Spleen (tissue), 11 donors: ENCODE measurements around the gene VCL. TPM values are rescaled to one million over a fixed set of nuclear protein-coding genes. Genes with fewer than 3 reads are reported as not detected.
A peak's percentile ranks its signal among the peaks of the same experiment; 100 is the strongest.

Experiments used
- DNase-seq: peaks from one replicate; pipeline ENCODE4 v3.0.0-alpha.2; 2020
- H3K27ac ChIP-seq, 8 donors: fragments of 200-600 bp; sonication (generic) in 7 of 8; 1 replicate in 4 of 8; 2 replicates in 4 of 8; pipeline versions ENCODE4 v1.5.0 to v1.8.0; 2016 to 2021; ENCODE audit warnings: inconsistent platforms in 4 of 8, mild to moderate bottlenecking in 4 of 8, moderate library complexity in 1 of 8
- H3K27me3 ChIP-seq, 7 donors: fragments of 200-600 bp; sonication (generic) in 6 of 7; replicated peaks in 1 of 7; 1 replicate in 4 of 7; 2 replicates in 3 of 7; pipeline versions ENCODE4 v1.5.0 to v1.8.0; 2016 to 2021; ENCODE audit warnings: inconsistent platforms in 3 of 7, mild to moderate bottlenecking in 1 of 7
- H3K36me3 ChIP-seq, 6 donors: fragments of 200-600 bp; sonication (generic) in 5 of 6; 1 replicate in 4 of 6; 2 replicates in 2 of 6; pipeline versions ENCODE4 v1.5.0 to v1.8.0; 2016 to 2021; ENCODE audit warnings: inconsistent platforms in 2 of 6
- H3K4me1 ChIP-seq, 6 donors: fragments of 200-600 bp; sonication (generic) in 5 of 6; 1 replicate in 3 of 6; 2 replicates in 3 of 6; pipeline versions ENCODE4 v1.5.0 to v1.8.0; 2016 to 2021; ENCODE audit warnings: inconsistent platforms in 3 of 6
- H3K4me3 ChIP-seq, 8 donors: fragments of 200-600 bp; sonication (generic) in 7 of 8; 1 replicate in 4 of 8; 2 replicates in 4 of 8; pipeline versions ENCODE4 v1.5.0 to v1.8.0; 2016 to 2021; ENCODE audit warnings: inconsistent platforms in 4 of 8, mild to moderate bottlenecking in 4 of 8, moderate library complexity in 2 of 8
- H3K9me3 ChIP-seq, 8 donors: fragments of 200-600 bp; sonication (generic) in 7 of 8; 1 replicate in 4 of 8; 2 replicates in 4 of 8; pipeline versions ENCODE4 v1.5.0 to v1.8.0; 2016 to 2021; ENCODE audit warnings: inconsistent platforms in 4 of 8
- POLR2A ChIP-seq, 3 donors: fragments of 450-650 bp; IDR thresholded peaks; one replicate each; pipeline ENCODE4 v1.5.1; 2017; ENCODE audit warnings: antibody characterized with exemption in 3 of 3, mild to moderate bottlenecking in 1 of 3
- POLR2AphosphoS5 ChIP-seq, 3 donors: sonication (generic); formaldehyde crosslinking; IDR thresholded peaks; one replicate each; pipeline ENCODE4 v1.5.1; 2017; ENCODE audit warnings: antibody characterized with exemption in 3 of 3
- WGBS, 5 donors: extraction: QIAGEN DNeasy Blood & Tissue Kit in 3 of 5; methylation state at CpG; one replicate each; pipeline versions ENCODE4 v1.1.5 to v1.1.7; 2013 to 2018; 5-methylcytosine and 5-hydroxymethylcytosine counted together
- intact Hi-C: fragments of 100-400 bp; cut with DNase I; formaldehyde crosslinking; loops from one replicate; pipeline ENCODE4 v1.15.0; 2023; ENCODE audit warnings: low total_unique reads
- polyA plus RNA-seq, 3 donors: library from polyadenylated mRNA; stranded (reverse); fragments of 200-250 nt; gene quantifications; one replicate each; pipeline ENCODE4 v1.2.1, GENCODE V29; 2013
- total RNA-seq, 7 donors: library from RNA; depleted of rRNA in 3 of 7; stranded (reverse); fragments of >200 nt in 3 of 7; fragmentation: NEBNext Ultra II Directional in 4 of 7; extraction: Animal tissue kit (Norgen Biotek cat#: 25700) in 4 of 7; gene quantifications; one replicate each; pipeline versions ENCODE4 v1.1.0 to v1.2.1, GENCODE V29; 2016 to 2021
- TF ChIP-seq, protein P1 (sequence below), 11 experiments: fragments of 200-600 bp in 7 of 11; fragments of 450-650 bp in 4 of 11; sonication (generic) in 4 of 11; IDR thresholded peaks in 8 of 11; conservative IDR thresholded peaks in 3 of 11; 1 replicate in 7 of 11; 2 replicates in 4 of 11; pipeline versions ENCODE4 v1.4.0 to v1.8.0; 2016 to 2021; ENCODE audit warnings: antibody characterized with exemption in 11 of 11, inconsistent platforms in 4 of 11, mild to moderate bottlenecking in 1 of 11
- donor health status: healthy with polysubstance abuse.
- donor health status: DM: no; HTN: no; CAD: no; lungs with moderate emphysema.
- donor health status: DM: no; HTN: no; CAD: no.
- donor health status: Bipolar disorder and iron deficiency.
- donor health status: healthy.
- donor health status: DM: no; HTN: no; CAD: no.
- donor health status: DM: yes; HTN: yes; CAD: no.

VCL gene
- total and polyA plus RNA-seq, 10 donors: 8.8 to 214 (median 77.6) TPM

DNA sequence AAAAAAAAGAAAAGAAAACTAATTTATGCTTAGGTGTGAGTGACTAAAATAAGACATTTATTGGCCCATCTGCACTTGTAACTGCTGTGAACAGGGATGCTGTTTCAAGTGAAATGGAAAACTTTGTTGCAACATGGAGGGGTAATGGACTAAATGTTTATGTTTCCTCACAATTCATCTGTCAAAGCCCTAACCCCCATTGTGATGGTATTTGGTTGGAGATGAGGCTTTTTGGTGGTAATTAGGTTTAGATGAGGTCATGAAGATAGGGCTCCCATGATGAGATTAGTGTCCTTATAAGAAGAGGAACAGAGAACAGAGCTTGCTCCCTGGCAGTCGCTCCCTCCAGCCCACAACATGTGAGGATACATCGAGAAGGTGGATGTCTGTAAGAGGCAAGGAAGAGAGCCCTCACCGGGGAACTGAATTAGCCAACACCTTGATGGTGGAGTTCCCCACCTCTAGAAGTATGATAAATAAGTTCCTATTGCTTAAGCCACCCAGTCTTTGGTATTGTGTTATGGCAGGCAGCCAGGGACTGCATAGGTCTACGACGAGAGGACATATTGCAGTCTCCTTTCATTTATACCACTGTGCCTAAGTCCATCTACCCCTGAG lies 28.6 kb upstream of the VCL start:
- 50 to 86% (median 76%) methylated on average over 5 of the region's 5 CpGs for WGBS, 5 donors
- intact Hi-C loops: no loop called here
- peak overlapping the region in 2 of 8 donors; percentile 69 to 82 for H3K27ac ChIP-seq

DNA sequence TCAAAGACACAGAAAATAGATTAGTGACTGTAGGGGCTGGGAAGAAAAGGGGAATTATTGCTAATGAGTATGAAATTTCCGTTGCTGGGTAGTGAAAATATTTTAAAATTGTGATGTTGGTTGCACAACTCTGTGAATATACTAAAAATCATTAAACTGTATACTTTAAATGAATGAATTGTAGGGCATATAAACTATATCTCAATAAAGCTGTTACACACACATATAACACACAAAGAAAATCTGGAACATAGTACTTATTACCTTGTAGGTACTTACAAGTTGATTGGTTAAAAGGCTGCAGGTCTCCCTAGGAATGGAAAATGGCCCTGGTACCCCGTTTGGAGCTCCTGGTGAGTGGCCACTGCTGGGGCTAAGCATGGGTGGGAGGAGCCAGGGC lies 27.1 kb upstream of the VCL start:
- WGBS, 5 donors: 78 to 91% (median 81%) methylated on average over 2 of the region's 2 CpGs
- TF ChIP-seq, protein P1, sequence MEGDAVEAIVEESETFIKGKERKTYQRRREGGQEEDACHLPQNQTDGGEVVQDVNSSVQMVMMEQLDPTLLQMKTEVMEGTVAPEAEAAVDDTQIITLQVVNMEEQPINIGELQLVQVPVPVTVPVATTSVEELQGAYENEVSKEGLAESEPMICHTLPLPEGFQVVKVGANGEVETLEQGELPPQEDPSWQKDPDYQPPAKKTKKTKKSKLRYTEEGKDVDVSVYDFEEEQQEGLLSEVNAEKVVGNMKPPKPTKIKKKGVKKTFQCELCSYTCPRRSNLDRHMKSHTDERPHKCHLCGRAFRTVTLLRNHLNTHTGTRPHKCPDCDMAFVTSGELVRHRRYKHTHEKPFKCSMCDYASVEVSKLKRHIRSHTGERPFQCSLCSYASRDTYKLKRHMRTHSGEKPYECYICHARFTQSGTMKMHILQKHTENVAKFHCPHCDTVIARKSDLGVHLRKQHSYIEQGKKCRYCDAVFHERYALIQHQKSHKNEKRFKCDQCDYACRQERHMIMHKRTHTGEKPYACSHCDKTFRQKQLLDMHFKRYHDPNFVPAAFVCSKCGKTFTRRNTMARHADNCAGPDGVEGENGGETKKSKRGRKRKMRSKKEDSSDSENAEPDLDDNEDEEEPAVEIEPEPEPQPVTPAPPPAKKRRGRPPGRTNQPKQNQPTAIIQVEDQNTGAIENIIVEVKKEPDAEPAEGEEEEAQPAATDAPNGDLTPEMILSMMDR (IDR thresholded peaks at IDR 0.05 in 8 of 11, conservative IDR thresholded peaks at IDR 0.05 in 3 of 11): no peak
- no peak for TF ChIP-seq POLR2AphosphoS5 (IDR thresholded peaks at IDR 0.05)
- TF ChIP-seq POLR2A (IDR thresholded peaks at IDR 0.05): no peak
- no peak overlapping the region for H3K4me3 ChIP-seq
- no peak for DNase-seq
- no peak overlapping the region for H3K27ac ChIP-seq
- no peaks in the 10 kb centered on the region for H3K36me3 ChIP-seq
- no peaks in the 10 kb centered on the region for H3K27me3 ChIP-seq
- intact Hi-C loops: no loop called here
- peaks cover 5 to 60% (median 20%) of the 10 kb centered on the region in 6 donors for H3K4me1 ChIP-seq
- no peaks in the 10 kb centered on the region for H3K9me3 ChIP-seq

More for the DNA sequence above, 28.6 kb upstream of the VCL start:
- no peaks in the 10 kb centered on the region for H3K9me3 ChIP-seq
- no peak overlapping the region for H3K4me3 ChIP-seq
- H3K4me1 ChIP-seq: peaks cover 3 to 61% (median 18%) of the 10 kb centered on the region in 6 donors
- no peak for DNase-seq
- TF ChIP-seq POLR2A (IDR thresholded peaks at IDR 0.05) (no peak), POLR2AphosphoS5 (IDR thresholded peaks at IDR 0.05) (no peak)
- H3K36me3 ChIP-seq: no peaks in the 10 kb centered on the region
- H3K27me3 ChIP-seq: no peaks in the 10 kb centered on the region

DNA sequence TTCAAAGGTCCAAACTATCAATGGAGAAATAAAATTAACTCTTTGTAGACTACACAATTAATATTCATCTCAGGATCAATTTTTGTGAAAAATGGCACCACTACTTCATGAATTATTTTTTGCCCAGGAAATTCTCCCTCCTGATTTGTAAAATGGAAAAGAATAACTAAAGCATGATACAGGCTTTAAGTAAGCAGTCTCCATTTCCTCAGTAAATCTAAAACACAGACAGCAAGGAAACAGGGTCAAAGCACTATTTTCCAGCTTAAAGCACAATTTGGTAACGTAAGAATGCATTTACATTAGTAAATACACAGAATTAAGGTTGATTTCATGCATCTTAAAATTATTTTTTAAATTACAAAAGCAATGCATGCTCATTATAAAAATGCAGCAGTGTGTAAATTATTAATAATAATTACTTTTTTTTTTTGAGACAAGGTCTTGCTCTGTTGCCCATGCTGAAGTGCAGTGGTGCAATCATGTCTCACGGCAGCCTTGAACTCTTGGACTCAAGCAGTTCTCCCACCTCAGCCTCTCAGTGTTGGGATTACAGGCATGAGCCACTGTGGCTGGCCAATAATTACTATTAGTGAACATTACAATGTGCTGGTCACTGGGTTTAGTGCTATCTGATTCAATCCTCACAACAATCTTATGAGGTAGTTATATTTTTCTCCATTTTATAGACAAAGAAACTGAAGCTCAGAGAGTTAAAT lies 26.1 kb upstream of the VCL start:
- TF ChIP-seq POLR2AphosphoS5 (IDR thresholded peaks at IDR 0.05) (no peak), POLR2A (IDR thresholded peaks at IDR 0.05) (no peak)
- WGBS, 5 donors: 71 to 83% (median 78%) methylated on average over 2 of the region's 2 CpGs
- DNase-seq: no peak
- Histone ChIP-seq H3K36me3 (no peaks in the 10 kb centered on the region), H3K4me1 (peaks cover 3 to 50% (median 17%) of the 10 kb centered on the region in 6 donors), H3K4me3 (no peak overlapping the region), H3K27me3 (no peaks in the 10 kb centered on the region), H3K27ac (no peak overlapping the region), H3K9me3 (no peaks in the 10 kb centered on the region)
- intact Hi-C loops: no loop called here

DNA sequence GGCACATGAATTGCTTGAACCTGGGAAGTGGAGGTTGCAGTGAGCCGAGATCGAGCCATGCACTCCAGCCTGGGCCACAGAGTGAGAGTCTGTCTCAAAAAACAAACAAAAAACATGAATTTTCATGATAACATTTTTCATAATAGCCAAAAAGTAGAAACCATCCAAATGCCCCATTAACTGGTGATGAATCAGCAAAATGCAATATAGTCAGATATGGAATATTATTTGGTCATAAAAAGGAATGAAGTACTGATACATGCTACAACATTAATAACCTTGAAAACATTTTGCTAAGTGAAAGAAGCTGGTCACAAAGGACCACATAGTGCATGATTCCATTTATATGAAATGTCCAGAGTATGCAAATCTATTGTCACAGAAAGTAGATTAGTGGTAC lies 24.5 kb upstream of the VCL start:
- TF ChIP-seq POLR2A (IDR thresholded peaks at IDR 0.05) (no peak), POLR2AphosphoS5 (IDR thresholded peaks at IDR 0.05) (no peak)
- TF ChIP-seq, protein P1 (IDR thresholded peaks at IDR 0.05 in 8 of 11, conservative IDR thresholded peaks at IDR 0.05 in 3 of 11): no peak
- Histone ChIP-seq H3K36me3 (no peaks in the 10 kb centered on the region), H3K27me3 (no peaks in the 10 kb centered on the region), H3K4me3 (no peak overlapping the region), H3K27ac (no peak overlapping the region), H3K4me1 (peaks cover 1 to 34% (median 11%) of the 10 kb centered on the region in 6 donors), H3K9me3 (no peaks in the 10 kb centered on the region)
- WGBS, 5 donors: 97 to 100% (median 100%) methylated on average over 2 of the region's 2 CpGs
- no peak for DNase-seq
- intact Hi-C loops: no loop called here

DNA sequence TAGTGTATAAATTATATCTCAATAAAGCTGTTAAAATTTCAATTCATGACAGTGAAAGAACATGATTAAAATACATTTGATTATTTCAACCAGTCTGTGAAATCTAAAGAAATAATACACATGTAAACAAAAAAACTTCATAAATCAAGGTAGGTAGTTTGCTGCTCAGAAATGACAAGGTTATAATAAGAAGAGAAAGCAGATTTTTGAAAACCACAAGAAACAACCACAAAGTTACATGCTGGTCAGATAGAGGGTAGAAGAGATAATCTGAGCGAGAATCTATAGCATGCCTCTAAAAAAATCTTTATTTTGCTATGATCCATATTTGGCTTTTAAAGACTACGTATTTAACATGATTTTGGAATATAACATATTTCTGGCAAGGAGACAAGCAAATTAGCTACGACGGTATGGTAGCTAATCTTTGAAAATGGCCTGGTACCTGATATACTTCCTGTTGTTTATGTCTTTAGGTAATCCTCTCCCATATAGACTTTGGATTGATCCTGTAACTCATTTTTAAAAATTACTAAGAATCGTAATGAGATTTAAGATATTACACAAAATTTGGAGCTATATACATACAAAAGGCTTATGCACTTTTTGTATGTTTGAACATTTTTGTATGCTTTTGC lies 23.5 kb upstream of the VCL start:
- H3K4me1 ChIP-seq: peaks cover 2 to 32% (median 14%) of the 10 kb centered on the region in 6 donors
- intact Hi-C loops: no loop called here
- no peaks in the 10 kb centered on the region for H3K9me3 ChIP-seq
- H3K4me3 ChIP-seq: no peak overlapping the region
- no peak overlapping the region for H3K27ac ChIP-seq
- H3K27me3 ChIP-seq: no peaks in the 10 kb centered on the region
- DNase-seq: no peak
- H3K36me3 ChIP-seq: no peaks in the 10 kb centered on the region
- TF ChIP-seq POLR2A (IDR thresholded peaks at IDR 0.05) (no peak), POLR2AphosphoS5 (IDR thresholded peaks at IDR 0.05) (no peak)
- TF ChIP-seq, protein P1 (IDR thresholded peaks at IDR 0.05 in 8 of 11, conservative IDR thresholded peaks at IDR 0.05 in 3 of 11): no peak
- WGBS, 5 donors: 50 to 61% (median 56%) methylated on average over 5 of the region's 5 CpGs
